DMS153 treated with DMSO at 0.1 percent for 48 hours (cell line): ENCODE results near the gene PAIP2B.
"Not testable (repeated sequence)": the region's sequence is repeated elsewhere in the genome, so short reads cannot be mapped to it uniquely, and the experiment has no call there.

Experiments
- DNase-seq: peaks from one replicate; lab custom pipeline; 2025; ENCODE audit not compliant: unreplicated experiment; lab: John Stamatoyannopoulos, UW

Gene PAIP2B

DNA sequence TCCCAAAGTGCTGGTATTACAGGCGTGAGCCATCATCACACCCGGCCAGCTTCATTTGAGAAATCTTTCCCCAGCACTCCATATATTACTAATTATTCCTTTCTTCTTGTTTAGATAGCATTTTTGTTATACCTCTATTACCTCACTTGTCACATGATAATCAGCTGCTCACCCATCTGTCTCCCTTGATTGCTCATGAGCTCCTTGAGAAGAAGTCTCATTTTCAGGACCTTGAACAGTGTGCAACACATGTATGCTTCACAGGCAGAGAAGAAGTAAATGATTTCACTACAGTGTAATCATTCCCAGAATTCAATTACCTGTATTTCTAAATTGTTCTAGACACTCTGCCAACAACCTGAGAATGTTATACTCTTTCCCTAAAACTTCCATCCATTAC, 6.2 kb downstream of the PAIP2B start:
- DNase-seq, result no peak

DNA sequence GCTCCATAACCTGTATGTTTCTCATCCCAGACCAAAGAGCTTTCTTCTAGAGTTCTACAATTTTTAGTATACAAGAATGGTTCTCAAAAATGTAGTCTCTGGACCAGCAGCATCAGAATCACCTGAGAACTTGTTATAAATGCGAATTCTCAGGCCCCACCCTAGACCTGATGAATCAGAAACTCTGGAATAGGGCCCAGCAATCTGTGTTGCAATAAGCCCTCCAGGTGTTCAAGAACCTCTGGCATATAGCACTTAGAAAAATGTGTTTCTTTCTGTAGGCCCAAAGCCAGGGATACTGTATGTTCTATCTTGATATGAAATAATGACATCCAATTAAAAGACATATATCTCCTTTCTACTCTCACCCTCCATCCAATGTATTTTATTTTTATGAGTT, 10.4 kb downstream of the PAIP2B start:
- DNase-seq, result no peak

DNA sequence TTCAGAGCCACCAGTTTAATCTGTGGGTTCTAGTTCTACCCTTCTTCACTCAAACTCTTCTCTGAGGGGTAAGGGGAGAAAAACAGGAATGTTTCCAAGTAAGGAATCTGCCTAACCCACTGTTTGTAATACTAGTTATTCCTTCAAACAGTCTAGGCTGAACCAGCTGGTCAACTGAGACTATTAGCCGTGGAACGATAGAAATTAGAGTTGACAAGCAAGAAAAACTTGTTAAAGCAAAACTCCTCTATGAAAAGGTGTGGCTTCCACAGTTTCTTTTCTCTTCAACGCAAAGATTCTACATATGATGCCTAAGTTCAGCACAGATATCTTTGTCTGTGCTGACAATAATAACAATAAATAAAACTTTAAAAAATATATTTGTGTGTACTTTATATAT, 11.5 kb downstream of the PAIP2B start:
- no peak for DNase-seq

DNA sequence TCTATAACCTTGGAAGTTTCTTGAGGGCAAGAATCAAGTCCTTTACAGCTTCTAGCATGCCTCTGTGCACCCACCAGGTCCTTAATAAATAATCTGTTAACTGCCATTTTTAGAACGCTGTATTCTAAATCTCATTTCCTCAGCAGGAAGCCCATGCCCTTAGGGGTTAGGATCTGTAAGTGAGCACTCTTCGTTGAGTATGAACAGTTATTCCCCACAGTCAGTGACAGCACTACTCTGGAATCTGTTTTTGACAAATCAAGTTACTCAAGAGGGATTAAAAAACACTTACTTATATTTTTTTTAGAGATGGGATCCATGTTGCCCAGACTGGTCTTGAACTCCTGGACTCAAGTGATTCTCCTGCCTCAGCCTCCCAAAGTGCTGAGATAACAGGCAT, 14.6 kb downstream of the PAIP2B start:
- DNase-seq, result no peak

DNA sequence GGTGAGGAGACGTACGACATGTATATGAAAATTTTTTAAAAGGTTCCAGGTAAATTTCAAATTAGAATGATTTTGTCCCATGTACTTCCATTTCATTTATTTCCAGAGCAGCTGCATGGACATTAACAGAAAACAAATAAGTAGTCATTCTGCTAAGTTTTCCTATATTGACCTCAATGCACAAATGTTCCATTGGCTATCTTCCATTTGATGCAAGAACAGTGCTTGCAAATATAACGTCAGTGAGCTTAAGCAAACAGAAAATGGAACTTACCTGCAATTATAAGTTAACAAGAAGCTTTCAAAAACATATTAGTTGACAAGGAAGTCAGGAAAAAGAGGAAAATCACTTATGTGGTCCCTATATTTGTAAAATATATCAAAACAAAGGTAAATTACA, 16.6 kb downstream of the PAIP2B start:
- DNase-seq, result no peak

DNA sequence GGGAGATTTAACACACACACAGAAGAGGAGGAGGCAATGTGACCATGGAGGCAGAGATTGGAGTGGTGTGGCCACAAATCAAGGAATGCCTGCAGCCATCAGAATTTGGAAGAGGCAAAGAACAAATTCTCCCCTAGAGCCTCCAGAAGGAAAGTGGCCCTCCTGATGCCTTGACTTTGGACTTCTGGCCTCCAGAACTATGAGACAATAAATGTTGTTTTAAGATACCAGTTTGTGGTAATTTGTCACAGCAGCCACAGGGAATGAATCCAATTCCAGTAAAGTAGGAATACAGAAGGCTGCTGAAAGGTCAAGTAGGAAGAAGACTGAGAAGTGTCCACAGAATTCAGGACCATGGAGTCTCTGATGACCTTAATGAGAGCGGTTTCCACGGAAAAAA, 18.1 kb downstream of the PAIP2B start:
- DNase-seq, result no peak

DNA sequence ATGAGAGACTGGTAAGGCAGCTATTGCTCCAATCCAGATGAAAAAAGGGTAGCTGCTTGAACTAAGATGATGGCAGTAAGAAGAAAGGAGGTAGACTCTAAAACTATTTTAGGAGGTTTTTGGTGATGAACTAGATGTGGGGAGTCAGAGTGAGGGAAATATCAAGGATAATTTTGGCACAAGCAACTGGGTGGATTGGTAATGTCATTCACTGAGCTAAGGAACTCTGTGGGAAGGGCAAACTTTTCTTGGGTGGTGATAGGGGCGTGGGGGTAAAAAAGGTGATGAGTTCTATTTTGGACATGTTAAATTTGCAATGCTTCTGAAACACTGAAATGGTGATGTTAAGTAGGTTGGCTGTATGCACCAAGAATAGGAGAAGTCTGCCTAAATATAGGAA, 19.3 kb downstream of the PAIP2B start:
- no peak for DNase-seq

DNA sequence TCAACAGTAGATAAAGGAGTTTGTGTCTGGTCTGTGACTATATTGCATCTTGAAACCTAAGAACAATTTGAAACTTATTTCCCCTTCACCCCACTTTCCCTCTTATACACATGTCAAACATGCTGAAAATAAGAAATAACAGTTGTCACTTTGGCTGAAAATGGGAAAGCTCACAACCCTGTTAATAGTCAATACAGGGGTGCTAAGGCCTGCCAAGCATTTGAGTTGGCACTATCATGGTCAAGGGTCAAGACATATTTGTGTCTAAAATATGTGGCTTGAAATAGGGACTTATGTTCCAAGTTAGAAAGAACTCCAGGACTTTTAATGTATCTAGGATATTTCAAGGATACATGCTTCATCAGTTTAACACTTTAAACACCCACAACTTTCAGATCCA, 20.6 kb downstream of the PAIP2B start:
- no peak for DNase-seq

DNA sequence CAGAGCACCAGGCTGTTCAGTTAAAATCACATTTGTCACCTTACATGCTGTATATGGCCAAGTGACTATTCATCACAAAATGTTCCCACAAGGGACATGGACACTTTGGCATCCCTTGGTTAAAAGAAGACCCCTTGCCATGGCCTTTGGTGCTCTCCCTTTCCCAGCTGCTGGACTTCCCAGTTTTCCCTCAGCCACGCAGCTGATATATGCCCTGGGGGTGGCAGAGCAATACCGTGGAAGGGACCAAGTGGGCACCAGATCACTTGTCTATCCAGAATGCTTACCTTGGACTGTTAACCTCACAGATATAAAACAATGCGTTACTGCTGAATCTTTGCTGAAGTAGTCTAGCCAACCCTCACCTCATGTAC, 35.3 kb downstream of the PAIP2B start:
- DNase-seq, result no peak

DNA sequence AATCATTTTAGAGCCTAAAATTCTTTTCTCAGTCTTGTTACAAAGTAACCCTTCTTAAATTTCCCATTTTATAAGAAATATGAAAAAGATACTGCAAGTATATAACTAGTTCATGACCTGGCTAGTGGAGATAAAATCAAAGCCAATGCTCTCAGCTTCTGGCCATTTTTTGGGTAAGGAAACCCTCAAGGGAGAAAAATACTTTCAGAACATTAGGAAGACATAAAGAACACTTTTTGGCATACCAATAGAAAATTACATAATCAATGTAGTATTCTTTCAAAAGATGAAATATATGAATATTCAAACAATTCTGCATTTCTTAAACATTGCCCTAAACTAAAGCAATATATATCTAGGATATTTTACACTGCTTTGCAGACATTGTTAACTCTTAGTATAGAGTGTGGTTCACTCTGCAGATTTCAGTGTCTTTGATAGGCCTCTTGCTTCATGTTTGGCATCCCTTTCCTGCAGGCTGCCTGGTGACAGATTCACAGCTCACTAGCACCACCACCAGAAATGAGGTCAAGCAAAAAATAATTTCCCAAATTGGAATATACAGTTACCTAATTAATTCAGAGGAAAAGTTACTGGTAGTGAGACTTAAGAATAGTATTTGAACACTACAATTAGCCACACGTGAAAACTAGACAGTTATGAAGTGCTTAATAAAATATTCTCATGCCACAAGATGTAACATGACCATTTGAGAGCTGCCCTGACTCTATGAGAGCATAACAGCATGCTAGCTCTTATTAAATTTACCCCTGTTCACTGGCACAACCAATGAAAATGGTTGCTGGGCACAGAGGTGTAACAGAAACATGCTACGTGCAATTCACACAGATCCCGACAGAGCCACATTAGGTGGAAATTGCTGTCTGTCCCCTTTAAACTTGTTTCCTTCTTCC, 36.0 kb downstream of the PAIP2B start:
- DNase-seq, result no peak

DNA sequence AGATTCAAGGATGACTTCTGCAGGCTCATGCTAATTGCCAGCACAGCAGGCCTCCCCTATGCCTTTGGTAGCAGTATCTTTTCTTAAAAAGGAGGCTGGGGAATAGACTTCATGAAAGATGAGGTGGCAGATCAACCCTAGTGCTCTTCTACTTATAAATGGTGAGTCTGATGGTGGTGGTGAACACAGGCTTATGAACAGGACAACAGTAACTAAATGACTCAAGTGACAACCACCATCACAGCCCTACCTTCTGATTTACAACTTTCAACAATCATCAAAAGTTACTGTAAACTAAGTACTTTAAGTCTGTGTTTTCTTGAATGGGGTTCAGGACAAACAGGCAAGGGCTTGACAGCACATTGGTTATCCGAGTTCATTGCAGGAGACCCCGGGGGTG, 39.3 kb downstream of the PAIP2B start:
- DNase-seq, result no peak

DNA sequence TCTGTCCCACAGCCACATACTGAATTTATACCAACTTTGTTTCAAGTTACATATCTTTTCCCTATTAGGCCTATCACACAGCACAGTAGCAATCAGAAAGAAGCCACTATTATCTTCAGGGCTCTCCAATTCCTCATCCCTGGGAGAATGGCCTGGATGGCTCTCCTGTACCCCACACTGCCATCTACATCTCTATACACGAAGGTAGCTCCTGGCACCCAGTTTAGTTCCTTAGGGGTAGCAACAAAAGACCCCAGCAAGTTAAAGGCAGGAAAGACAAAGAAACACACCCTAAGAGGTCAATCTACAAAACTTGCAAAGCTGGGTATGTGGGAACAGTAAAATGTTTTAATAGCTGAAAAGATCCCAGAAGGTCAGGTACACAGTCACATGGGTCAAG, 39.9 kb downstream of the PAIP2B start:
- DNase-seq, result no peak

DNA sequence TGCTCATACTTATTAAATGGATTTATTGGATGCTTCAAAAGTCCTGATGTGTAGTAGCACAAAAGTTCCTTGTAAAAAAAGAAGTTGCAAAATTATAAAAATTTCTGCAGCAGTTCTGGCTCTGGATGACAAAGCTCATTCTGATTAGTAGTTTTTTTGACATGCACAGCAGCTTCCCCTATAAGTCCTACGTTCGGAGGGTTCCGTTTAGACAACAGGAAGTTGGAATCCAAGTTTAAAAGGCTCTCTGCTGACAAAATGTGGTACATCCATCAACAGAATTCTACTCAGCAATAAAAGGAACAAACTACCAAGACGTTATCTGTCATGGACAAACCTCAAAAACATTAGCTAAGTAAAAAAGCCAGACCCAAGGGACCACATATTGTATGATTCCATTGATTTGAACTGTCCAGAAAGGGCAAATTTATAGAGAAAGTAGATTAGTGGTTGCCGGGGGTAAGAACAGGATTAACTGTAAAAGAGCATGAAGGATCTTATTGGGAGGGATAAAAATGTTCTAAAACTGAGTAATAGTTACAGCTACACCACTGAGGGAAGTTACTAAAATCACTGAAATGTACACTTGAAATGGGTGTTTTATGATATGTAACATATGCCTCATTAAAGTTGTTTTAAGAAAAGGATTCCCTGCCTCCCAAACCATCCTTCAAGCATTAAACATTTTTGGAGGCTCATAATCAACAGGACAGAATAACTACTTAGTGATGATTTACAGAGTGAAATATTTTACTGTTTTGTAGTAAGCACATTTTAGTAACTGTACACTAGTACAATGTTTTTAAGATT, 43.4 kb downstream of the PAIP2B start:
- not testable (repeated sequence) for DNase-seq

DNA sequence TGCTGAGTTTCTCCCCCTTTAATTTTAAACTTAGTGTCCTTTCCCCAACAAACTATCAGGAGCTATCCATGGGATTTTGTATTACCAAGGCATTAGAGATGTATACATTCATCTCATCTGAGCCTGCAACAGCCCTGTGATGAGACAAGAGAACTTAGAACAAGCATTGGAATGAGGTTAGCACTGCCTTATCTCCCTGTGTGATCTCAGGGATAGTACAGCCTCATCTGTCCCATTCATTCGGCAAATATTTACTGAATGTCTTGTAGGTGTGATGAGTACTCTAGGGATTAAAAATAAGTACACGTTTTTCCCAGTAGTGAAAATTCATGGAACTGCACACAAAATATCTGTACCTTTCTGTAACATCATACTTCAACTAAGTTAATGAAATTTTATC, 45.6 kb downstream of the PAIP2B start:
- DNase-seq, result no peak

DNA sequence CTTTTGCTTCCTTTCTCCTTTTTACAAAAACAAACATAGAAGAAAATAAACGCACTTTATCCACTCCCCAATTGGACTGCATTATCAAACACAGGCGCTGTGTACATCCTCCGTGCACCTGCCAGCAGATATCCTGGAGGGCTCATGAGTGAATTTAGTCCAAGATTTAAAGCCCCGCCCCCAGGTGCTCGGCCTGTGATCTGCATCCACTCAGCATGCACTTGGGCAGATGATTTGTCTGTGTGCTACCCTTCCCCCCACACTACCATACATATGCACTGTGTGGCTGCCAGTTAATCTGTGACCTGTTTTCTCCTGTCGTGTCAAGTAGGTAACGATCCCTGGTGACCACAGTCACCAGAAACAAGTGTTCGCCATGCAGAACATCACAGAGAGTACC, 48.1 kb downstream of the PAIP2B start:
- DNase-seq, result not testable (repeated sequence)

DNA sequence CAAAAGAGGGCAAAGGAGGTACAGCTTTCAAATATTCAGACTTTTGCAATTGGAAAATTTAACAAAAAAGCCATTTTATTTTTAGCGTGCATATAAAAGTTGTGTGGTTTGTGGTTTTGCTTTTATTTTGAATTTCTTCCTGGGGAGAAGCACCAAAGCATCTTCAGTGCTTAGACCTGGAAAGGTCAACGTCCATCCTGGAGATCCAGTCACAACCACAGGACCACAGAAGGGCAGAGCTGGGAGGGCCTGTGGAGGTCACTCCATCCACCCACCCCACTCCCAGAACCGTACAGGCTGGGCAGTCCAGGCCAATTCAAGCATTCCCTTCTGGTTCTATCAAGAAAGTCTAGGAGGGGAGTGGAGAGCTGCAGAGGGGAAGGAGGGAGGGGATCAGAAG, 52.7 kb downstream of the PAIP2B start:
- DNase-seq, result no peak

DNA sequence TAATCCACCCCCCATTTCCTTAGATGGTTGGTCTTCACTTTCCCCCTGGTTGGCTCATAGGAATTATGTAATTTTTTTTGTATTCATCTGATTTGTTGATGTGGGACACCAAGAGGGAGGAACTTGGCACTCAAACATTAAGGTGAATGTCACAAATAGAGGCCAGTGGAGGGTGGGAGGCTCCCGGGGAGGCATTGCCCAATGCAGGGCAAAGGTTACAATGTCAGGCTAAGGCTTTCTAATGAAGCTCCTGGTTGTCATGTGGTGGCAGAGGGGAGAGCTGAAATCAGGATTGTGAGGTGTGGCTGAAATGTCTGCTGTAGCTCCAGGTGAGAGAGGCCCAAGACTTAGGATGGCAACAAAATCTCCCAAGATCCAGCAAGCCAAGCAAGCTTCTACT, 53.8 kb downstream of the PAIP2B start:
- no peak for DNase-seq

DNA sequence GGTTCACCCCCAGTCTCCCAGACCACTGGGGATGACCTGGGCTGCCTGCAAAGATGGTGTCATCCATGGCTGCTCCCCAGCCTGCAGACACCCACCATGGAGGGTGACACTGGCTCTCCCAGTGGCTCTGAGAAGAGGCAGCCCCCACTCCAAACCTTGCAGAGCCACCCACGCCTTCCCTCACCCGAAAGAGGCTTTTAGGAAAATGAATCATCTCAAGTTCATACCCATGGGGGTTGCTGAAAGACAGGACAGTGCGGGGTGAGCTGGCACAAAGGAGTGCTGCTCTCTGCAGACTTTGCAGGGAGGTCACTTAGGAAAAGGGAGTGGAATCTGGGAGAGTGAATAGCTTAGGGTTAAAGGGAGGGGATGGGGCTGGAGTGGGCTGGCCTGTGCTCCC, 60.1 kb downstream of the PAIP2B start:
- no peak for DNase-seq

DNA sequence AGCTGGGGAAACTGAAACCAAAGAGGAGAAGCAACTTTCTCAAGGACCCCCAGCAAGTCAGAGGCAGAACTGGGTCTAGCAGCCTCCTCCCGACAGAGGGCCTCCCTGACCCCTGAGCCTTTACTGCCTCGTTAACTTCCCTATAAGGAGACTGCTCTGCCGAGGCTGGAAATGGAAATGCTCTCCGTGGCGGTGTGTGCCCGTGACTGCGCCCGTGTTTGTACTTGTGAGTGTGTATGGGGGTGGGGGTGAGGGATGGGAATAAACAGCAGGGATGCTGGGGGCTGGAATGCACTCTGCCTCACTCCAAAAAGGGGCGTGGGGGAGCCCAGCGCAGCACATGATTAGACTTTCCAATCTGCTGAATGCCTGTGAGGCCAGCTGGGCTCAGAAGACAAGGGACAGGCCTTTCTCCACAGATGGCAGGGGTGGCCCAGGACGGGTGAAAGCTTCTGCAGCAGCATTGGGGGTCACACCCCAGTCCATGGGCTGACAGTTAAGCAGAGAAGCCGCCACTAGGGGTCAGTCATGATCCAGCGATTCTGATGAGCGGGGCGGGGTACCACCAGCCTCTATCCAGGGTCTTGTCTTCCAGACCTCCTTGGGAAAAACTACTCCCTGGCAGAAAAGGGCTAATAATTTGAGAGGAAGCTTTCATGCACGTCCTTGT, 69.6 kb downstream of the PAIP2B start:
- DNase-seq, result no peak

DNA sequence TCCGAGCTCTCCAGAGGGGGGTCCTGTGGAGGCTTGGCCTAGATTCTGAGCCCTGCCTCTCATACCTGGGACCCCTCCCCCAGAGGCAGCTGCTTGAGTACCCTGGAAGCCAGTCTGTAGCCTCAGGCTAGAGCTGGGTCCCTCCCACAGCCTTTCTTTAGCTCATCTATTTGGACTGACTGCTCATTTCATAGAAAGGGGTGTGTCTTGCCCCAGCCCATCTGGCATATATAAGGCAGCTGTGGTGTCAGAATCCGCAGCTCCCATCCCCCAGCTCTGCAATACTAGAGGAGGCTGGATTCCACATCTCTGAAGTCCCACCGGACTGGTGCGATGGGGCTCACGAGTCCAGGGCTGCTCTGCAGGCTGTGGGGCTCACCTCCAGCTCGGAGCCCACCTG, 70.3 kb downstream of the PAIP2B start:
- DNase-seq, result no peak

DNA sequence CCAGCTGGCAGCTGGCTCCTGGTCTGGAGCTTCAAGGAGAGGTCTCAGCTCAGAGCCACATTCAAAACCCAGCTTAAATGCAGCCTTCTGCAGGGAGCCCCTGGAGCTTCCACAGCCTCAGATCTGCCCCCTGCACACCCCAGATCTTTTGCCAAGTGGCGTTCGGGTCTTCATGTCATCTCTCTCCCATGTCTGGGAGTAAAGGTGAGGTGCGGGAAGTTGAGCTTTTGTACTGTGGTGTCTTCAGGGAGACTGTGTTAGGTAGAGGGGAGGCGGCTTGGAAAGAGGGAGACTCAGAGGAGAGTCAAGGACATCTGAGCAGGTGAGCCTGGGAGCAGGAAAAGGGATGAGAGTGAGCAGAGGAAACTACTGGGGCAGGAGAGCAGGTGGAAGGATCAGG, 71.1 kb downstream of the PAIP2B start:
- DNase-seq, result no peak

DNA sequence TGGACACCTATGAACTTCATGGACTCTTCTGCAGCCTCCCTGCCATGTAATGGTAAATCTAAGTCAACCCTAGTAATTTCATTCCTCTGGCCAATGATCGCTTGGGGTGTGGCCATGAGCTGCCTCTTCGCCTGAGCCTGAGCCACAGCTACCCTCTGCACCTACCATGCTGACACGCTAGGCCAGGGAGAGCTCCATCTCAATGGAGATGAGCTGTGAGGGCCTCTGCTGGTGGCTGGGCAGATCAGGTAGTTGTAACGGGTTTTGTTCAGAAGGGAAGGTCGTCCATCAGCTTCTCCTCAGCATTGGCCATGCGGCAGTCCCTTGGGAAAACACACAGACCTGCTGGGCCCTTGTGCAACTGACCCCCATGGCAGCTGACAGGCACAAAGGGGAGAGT, 72.1 kb downstream of the PAIP2B start:
- DNase-seq, result no peak
